ENCODE data around the gene CFAP73. TPM values are rescaled to one million over a fixed set of nuclear protein-coding genes. Genes with fewer than 3 reads are reported as not detected.

The CFAP73 gene
- total RNA-seq, 1 donor from 2014 or later, result not detected

DNA sequence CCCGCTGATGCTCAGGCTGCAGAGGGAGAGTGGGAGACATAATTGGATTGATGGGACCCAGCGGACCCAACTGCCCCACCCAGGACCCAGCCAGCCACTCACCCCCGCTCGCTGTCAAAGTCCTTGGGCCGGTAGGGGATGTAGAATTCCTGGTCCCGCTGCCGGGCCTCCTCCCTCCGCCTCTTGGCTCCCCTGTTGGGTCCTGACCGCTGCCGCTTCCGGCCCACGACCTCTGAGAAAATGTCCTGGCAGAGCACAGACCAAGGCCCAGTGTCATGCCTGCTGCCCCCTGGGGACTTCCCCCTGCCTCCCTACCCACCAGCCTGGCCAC is 13.5 kb downstream of the CFAP73 start:
- no peak for DNase-seq (ENCODE audit: low spot score)

DNA sequence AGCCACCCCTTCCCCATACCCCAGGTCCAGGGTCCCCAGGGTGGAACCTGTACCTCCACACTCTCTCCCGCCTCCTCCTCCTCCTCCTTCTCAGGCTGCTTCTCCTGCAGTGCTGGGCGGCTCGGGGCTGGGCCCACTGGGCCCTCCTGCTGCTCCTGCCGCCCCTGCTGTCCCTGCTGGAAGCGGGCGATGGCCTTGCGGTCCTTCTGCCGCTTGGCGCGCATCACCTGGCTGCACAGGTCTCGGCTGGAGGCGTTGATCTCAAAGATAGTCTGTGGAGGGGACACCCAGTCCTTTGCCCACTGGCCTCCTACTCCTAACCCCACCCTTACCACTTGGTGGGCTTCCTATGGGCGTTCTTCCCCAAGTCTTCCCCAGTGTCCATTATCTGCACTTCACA is 14.5 kb downstream of the CFAP73 start:
- no peak for DNase-seq (ENCODE audit: low spot score)

DNA sequence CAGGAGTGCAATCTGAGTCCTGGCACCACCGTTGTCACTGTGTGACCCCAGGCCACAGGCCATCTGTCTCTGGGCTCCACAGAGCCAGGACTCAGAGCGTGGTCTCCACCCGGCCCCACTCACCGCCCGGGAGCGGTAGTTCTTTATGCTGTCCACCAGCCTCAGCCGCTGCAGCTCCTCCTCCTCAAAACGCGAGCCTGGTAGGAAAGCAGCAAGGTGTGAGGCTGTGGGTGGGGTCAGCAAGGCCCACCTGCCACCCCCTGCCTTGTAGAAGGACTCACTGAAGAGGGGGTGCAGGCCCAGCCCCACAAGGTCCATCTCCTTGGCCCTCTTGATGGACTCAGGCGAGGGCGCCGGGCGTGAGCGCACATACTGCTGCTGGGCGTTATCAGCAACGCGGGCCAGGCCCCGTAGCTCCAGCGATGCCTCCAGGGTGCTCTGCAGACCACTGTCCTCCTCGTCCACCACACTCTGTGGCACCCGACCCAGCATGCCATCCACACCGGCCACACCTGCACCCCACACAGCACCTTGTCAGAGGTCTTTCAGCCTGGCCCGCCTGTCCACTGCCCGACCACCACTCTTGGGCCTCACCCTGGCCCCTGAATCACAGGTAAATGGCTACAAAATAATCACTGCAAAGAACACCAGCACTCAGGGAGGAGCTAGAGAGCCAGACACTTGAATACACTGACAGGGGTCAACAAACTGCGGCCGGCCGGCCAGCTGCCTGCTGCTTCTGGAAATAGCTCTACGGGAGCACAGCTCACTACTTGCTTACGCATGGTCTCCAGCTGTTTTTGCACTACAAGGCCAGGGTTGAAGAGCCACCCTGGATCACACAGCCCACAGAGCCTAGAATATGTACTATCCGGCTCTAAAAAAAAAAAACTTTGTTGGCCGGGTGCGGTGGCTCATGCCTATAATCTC is 16.3 kb downstream of the CFAP73 start:
- DNase-seq (ENCODE audit: low spot score), result no peak

DNA sequence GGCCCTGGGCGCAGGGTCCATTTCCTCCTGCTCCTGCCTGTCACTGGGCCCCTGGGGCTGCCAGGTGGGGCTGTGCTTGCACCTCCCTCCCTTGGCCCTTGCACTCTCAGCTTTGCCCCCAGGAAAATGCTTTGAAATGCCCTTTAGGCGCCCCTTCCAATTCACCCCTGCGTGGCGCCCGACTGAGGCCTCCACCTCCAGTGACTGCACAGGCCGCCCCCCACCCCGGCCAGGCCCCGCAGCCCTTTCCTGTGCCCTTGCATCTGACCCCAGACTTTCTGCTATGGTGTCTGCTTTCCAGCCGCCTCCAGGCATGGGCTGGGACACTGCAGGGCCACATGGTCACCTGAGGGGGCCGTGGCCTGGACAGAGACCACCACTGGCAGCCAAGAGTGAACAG is 18.3 kb downstream of the CFAP73 start:
- DNase-seq (ENCODE audit: low spot score), result no peak

DNA sequence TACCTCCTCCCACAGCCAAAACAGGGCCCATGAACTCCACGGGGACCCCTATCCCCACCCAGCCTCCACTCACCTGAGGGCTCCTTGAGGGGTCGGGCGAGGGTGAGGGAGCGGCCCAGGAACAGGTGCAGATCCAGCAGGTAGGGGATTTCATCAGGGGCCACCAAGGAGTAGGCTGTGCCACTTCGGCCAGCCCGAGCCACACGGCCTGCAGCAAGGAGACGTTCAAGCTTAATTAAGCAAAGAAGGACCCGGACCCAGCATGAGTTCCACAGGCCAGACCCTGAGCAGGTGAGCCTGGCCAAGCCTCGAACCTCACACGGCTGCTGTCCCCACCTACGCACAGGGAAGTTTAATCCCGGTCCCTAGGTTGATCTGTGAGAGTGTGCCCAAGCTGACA is 20.2 kb downstream of the CFAP73 start:
- no peak for DNase-seq (ENCODE audit: low spot score)

DNA sequence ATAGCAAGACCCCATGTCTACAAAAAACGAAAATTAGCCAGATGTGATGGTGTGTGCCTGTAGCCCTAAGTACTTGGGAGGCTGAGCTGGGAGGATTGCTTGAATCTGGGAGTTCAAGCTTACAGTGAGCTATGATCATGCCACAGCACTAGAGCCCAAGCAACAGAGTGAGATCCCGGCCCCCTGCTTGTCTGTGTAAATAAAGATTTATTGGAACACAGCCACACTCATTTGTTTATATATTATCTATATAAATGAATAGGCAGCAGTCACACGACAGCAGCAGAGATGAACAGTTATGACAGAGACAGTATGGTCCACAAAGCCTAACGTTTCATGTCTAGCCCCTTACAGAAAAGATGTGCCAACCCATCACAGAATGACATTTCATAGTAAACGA is 20.9 kb downstream of the CFAP73 start:
- no peak for DNase-seq (ENCODE audit: low spot score)

DNA sequence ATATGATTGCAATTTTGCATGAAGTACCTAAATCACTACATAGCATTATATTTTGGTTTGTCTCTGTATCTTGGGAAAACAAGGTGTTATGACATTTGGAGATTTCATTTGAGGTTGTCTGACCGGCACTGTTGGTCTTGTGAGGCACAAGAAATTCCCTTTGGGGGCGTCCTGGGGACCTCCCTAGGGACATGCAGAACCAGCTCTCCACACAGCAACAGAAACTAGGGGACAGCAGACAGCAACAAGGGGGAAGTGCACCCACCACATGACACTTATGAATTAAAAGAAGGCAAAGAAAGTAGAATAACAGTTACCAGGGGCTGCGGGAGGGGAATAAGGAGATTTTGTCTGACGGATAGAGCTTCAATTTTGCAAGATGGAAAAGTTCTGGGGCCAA is 21.4 kb downstream of the CFAP73 start:
- DNase-seq (ENCODE audit: low spot score), result no peak

DNA sequence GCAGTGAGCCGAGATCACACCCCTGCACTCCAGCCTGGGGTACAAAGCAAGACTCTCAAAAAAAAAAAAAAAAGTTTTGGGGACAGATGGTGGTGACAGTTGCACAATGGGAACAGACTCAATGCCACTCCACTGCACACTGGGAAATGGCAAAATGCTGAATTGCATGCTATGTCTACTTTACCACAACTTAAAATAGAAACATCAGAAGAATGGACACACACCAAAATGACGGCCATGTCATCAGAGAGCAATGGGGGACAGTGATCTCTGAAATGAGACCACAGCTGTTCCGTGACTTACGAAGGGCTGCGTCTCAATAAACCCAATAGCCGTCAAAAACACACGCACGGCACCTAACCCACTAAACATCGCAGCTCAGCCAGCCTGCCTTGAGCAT is 22.0 kb downstream of the CFAP73 start:
- no peak for DNase-seq (ENCODE audit: low spot score)

DNA sequence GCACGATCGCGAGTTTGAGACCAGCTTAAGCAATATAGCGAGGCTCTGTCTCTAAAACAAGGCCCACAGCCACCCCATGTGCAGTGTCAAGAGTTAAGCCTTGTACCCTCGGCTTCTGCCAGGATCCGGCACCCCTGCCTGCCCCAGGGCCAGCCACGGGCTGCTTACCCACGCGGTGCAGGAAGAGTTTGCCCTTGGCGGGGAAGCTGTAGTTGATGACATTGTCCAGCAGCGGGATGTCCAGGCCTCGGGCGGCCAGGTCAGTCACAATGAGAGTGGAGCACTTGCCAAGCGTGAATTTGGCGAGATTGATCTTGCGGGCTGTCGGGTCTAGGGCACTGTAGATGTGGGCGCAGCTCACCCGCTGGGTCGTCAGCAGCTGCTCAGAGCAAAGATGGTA is 22.7 kb downstream of the CFAP73 start:
- DNase-seq (ENCODE audit: low spot score), result no peak

DNA sequence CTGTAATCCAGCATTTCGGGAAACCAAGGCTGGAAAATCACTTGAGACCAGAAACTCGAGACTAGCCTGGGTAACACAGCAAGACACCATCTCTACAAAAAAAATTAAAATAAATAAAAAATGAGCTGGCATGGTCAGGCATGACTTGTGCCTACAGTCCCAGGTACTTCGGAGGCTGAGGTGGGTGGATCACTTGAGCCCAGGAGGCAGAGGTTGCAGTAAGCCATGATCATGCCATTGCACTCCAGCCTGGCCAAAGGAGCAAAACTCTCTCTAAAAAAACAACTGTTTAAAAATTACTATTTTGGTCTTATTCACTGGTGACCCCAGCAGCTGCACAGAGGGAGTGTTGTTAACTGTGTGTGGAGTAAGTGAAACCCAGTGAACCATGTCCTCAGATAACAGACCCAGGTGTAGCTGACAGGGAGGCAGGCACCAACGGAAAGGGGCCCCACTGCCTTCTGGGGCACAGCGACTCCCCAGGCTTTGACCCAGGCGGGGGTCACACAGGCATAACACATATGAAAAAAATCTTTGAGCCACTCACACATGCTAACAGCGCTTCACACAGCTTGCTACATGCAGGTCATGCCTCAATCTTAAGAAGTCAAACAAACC is 23.7 kb downstream of the CFAP73 start:
- DNase-seq (ENCODE audit: low spot score), result no peak

DNA sequence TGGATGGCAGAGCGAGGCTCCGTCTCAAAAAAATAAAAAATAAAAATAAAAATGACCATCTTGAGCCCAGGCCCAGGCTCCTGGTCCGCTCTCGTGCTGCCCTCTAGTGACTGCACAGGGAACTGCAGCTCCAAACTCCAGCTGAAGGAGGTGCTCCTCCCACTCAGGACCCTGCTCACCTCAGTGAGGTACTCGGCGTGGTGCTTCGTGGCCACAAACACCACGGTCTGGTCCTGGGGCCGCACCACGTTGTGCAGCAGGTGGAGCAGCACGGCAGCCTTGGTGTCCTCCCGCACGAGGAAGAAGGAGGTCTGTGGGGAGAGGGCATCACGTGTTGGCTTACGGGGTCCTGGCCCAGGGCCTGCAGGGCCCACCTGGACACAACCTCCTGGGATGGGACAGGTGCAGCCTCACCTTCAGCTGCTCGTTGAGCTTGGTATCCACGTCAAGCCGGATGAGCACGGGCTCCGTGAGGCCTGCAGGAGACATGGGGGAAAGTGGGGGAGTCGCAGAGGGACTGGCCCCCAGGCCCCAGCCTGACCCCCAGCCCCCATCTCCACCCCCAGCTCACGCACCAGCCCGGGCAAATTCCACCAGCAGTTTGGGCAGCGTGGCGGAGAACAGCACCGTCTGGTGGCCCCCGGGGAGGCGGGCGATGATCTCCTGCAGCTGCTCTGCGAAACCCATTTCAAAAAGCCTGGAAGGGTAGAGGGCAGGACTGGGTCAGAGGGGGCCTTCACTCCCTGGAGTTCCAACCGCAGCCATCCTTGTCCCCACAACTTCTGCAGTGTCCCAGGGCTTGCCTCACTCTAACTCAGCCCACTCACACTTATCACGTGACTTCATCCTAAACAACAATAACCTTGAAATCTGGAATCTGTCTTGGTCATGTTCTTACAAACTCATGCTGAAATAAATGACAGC is 25.2 kb downstream of the CFAP73 start:
- DNase-seq (ENCODE audit: low spot score), result peak; percentile 63

DNA sequence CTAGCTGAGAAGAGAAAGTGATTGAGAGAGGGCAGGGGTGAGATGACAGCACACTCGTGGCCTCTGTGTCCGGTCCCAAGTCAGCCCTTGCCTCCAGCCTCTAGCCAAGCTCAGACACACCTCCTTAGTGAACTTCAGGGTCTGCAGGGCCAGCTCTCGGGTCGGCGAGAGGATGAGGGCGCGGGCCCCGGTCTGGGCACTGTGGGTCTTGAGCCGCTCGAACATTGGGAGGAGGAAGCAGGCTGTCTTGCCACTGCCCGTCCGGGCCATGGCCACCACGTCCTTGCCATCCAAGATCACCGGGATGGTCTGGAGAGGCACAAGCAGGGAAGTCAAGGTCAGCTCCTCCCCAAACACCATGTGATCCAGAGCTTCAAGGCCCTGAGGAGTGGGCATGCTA is 29.5 kb downstream of the CFAP73 start:
- no peak for DNase-seq (ENCODE audit: low spot score)

DNA sequence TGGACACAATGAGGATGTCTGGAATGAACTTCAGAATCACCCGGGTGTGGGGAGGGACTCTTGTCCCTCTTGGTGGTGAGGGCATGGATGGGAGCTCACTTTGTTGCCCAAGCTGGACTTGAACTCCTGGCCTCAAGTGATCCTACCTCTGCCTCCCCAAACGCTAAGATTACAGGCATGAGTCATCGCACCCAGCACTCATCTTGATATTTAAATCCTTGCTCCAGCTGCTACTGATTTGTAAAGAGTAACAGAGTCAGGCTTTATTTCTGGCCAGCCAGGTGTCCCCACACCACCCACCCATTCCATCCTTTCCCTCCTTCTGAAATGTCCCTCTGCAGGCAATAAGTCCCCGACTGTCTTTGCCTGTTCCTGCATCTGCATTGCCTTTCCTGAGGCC is 30.8 kb downstream of the CFAP73 start:
- no peak for DNase-seq (ENCODE audit: low spot score)

DNA sequence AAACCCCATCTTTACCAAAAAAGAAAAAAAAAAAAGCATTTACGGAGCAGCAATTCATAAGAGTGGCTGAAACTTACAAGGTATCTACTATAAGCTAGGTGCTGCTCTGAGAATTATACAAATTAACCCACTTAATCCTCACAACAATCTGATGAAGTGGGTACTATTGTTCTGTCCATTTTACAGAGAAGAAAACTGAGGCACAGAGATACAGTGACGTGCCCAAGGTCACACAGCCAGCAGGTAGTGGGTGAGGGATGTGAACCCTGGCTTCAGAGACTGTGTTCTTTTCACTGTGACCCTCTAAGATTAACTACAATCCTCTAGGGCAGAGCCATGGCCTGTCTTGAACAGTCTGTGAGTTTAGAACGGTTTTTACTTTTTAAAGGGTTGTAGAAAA is 32.5 kb downstream of the CFAP73 start:
- DNase-seq (ENCODE audit: low spot score), result no peak

DNA sequence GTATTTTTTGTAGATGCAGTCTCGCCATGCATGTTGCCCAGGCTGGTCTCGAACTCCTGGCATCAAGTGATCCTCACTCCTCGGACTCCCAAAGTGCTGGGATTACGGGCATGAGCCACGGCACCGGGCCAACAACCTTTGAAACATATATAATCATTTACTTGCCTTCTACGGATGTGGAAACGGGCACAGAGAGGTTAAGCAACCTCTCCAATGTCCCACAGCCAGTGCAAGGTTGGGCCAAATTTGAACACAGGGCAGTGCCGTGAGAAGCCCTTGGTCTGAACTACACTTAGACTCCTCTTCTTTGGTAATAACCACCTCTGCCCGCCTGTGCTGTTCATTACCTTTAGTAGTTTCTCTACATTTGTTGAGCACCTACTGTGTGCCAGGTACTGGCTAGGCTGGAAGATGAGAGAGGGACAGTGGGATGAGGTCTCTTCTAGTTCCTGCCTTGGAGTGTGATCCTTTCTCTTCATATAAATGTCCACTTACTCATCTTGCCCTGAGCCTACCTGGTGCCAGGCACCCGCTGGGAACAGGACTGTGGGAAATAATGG is 33.6 kb downstream of the CFAP73 start:
- no peak for DNase-seq (ENCODE audit: low spot score)

DNA sequence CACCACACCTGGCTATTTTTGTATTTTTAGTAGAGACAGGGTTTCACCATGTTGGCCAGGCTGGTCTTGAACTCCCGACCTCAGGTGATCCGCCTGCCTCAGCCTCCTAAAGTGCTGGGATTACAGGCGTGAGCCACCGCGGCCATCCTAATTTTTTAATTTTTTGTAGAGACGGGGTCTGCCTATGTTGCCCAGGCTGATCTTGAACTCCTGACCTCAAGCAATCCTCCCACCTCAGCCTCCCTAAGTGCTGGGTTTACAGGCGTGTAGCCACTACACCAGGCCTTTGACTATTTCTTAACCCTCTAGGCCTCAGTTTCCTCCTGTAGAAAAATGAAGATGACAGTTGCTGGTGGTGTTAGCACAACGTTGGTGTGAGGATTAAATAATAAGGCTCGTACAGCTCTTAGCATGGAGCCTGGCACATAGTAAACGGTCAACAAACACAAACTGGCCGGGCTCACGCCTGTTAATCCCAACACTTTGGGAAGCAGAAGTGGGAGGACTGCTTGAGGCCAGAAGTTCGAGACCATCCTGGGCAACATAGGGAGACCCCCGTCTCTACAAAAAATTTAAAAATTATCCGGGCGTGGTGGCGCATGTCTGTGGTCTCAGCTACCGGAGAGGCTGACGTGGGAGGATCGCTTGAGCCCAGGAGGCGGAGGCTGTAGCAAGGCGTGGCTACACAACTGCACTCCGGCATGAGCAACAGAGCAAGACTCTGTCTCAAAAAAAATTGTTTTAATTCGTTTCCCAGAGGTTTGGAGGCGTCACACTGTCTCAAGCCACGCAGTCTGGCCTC is 34.8 kb downstream of the CFAP73 start:
- no peak for DNase-seq (ENCODE audit: low spot score)

DNA sequence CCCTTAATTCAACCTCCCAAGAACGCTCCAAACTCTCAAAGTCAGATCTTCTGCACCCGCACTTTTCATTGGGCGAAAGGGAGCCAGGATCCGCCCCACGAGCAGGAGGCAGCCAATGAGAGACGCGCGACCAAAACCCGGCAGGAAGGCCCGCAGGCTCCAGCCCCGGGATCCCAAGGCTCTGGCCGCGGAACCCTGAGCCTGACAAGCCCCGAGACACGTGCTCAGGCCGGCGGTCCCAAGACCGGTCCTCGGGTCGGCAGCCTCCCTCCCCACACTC is 35.3 kb downstream of the CFAP73 start:
- peak; percentile 96 for DNase-seq (ENCODE audit: low spot score)

DNA sequence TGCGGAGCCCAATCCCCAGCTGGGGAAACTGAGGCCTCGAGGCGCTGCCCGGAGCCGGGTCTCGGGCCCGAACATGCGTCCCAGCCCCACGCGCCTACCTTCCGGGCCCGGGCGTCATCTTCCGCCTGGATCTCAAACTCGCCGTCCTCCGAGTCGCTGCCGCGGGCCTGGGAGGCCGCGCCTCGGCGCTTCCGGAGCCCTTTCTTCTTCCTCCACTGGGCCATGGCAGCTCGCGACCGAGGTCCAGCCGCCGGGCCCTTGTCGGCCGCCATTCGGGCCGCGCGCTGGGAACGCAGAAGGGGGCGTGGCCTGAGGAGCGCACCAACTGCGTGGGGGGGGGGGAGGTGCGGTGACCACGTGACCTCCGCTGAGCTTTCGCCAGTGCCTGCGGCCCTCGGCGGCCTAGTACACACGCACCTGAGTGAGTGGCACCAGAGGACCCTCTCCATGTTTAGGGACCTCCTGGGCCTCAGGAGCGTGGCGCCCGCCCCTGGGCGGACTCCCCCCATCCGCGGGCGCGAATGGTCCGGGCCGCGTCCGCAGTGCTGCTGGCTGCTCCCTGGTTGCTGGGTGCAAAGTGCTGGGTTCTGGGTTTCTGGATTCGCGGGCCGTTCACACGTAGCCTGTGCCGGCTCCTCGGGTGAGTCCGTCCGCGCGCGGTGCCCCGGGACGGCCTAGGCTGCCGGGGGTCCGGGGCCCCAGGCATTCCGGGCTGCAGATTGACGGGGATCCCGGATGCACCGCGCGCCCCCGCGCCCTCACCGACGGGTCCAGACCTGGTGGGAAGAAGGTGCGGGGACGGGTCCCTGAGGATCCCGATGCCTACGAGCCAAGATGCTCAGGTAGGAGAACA is 35.9 kb downstream of the CFAP73 start, which contains the start of the genes DDX54 and RITA1:
DDX54 (minus strand) TSS at position 299 of the 853 bp plus-strand sequence; CDS start at position 272, 27 bp downstream.
RITA1 (plus strand) TSS at position 542 of the 853 bp plus-strand sequence. CDS start 1,026 bp downstream, outside the sequence.
- DNase-seq (ENCODE audit: low spot score), result peak; percentile 80

DNA sequence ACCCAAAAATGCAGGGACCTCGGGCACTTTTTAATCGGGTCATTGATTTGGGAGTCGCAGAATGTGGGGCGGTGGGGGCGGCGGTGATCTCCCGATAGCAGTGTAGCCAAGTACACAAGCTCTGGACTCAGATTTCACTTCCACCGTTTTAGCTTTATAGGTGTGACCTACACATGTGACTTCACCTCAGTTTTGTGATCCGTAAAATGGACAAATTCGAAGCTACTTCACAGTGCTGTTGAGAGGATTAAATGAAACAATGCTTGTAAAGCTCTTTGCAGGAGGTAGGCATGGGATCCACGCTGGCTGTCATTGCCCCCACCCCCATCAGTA is 36.5 kb downstream of the CFAP73 start:
- DNase-seq (ENCODE audit: low spot score), result no peak

DNA sequence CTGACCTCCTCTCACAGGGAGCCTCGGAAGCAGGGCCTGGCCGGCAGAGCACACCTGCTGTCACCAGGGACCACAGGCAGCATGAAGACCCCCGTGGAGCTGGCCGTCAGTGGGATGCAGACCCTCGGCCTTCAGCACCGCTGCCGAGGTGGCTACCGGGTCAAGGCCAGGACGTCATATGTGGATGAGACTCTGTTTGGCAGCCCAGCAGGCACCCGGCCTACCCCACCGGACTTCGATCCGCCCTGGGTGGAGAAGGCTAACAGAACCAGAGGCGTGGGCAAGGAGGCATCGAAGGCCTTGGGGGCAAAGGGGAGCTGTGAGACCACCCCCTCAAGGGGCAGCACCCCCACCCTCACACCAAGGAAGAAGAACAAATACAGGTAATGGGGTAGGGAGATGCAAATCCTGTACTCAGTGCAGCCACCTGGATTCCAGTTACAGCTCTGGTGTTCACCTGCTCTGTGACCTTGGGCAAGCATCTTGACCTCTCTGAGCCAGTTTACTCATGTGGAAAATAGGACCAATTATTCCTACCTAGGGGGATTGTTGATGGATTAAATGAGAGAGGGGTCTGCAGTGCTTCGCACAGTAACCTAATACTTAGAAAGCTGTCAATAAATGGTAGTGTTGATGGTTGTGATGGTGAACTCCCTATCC is 37.3 kb downstream of the CFAP73 start:
- no peak for DNase-seq (ENCODE audit: low spot score)

Data from umbilical cord (tissue), 2 donors.